Endothelial cell of umbilical vein (primary cell): ENCODE measurements around the gene AMDHD2. TPM values are rescaled to one million over a fixed set of nuclear protein-coding genes. Genes with fewer than 3 reads are reported as not detected.

Experiments
- BruUV-seq: library from RNA; stranded (reverse); fragments of 400-500 nt; replicated peaks from 2 replicates; lab custom pipeline; 2021; lab: Mats Ljungman, UMichigan
- CTCF ChIA-PET: fragments of 300-600, 350-600 bp; sonication (Branson Sonifier 250); formaldehyde crosslinking; loops from one replicate; lab custom pipeline; 2021; ENCODE audit warnings: antibody characterized with exemption, inconsistent platforms; lab: Charles Lee
- POLR2A ChIA-PET: fragments of 300-600, 350-600 bp; sonication (Branson Sonifier 250); formaldehyde crosslinking; loops from one replicate; lab custom pipeline; 2021; ENCODE audit warnings: antibody characterized with exemption, inconsistent platforms; lab: Charles Lee
- DNase-seq: peaks from one replicate; pipeline ENCODE4 v3.0.0-alpha.2; 2011; ENCODE audit warnings: low read depth, low spot score
- FAIRE-seq: peaks from 2 replicates; lab custom pipeline; 2011; peaks lifted over from hg19 to GRCh38; lab: Jason Lieb, UNC
- H2AFZ ChIP-seq: 2 replicates; pipeline ENCODE4 v1.6.0; 2012; ENCODE audit warnings: low read depth, low read length, control low read depth, inconsistent platforms
- H3K27ac ChIP-seq: 2 replicates; pipeline ENCODE4 v1.5.1; 2011; ENCODE audit warnings: low read depth, mild to moderate bottlenecking, control low read depth, low read length, moderate library complexity; ENCODE audit not compliant: insufficient read depth
- H3K27me3 ChIP-seq, 2 experiments: 2 replicates each; pipeline versions ENCODE4 v1.6.0 to v1.6.1; 2011; ENCODE audit warnings: low read length in 2 of 2, mixed read lengths in 1 of 2; ENCODE audit not compliant: control insufficient read depth in 2 of 2, insufficient read depth in 2 of 2
- H3K36me3 ChIP-seq, 2 experiments: 2 replicates in 1 of 2; 3 replicates in 1 of 2; pipeline ENCODE4 v1.5.1; 2011; ENCODE audit warnings: low read length in 2 of 2, mild to moderate bottlenecking in 1 of 2, moderate library complexity in 1 of 2; ENCODE audit not compliant: control insufficient read depth in 2 of 2, insufficient read depth in 2 of 2; ENCODE audit errors: extremely low read depth in 1 of 2
- H3K4me1 ChIP-seq: 3 replicates; pipeline ENCODE4 v1.5.1; 2011; ENCODE audit warnings: mild to moderate bottlenecking, low read length; ENCODE audit not compliant: control insufficient read depth, insufficient read depth; ENCODE audit errors: extremely low read depth
- H3K4me2 ChIP-seq: 2 replicates; pipeline ENCODE4 v1.6.1; 2011; ENCODE audit warnings: low read length, control low read depth, mixed read lengths; ENCODE audit not compliant: insufficient read depth
- H3K4me3 ChIP-seq, 3 experiments: fragments of 200-600 bp in 1 of 3; sonication (generic), shearing (Covaris generic) in 1 of 3; replicated peaks in 1 of 3; 2 replicates each; pipeline ENCODE4 v1.5.1; 2011 to 2016; ENCODE audit warnings: control low read depth in 3 of 3, low read length in 3 of 3, mild to moderate bottlenecking in 2 of 3, inconsistent platforms in 1 of 3, low read depth in 1 of 3, moderate library complexity in 1 of 3; ENCODE audit not compliant: insufficient read depth in 1 of 3
- H3K79me2 ChIP-seq: 2 replicates; pipeline ENCODE4 v1.6.0; 2012; ENCODE audit warnings: low read length, inconsistent platforms; ENCODE audit not compliant: control insufficient read depth, insufficient read depth
- H3K9ac ChIP-seq: replicated peaks from 2 replicates; pipeline ENCODE3; 2011; ENCODE audit warnings: low read length, control low read depth; ENCODE audit not compliant: insufficient read depth; ENCODE audit errors: extremely low read depth
- H3K9me1 ChIP-seq: replicated peaks from 3 replicates; pipeline ENCODE4 v1.6.0; 2011; ENCODE audit warnings: mild to moderate bottlenecking, low read length; ENCODE audit not compliant: control insufficient read depth, insufficient read depth; ENCODE audit errors: extremely low read depth
- H3K9me3 ChIP-seq: replicated peaks from 2 replicates; pipeline ENCODE4 v1.5.1; 2012; ENCODE audit warnings: low read length, inconsistent platforms; ENCODE audit not compliant: control insufficient read depth, insufficient read depth
- H4K20me1 ChIP-seq: replicated peaks from 2 replicates; pipeline ENCODE3; 2011; ENCODE audit warnings: mild to moderate bottlenecking, low read length; ENCODE audit not compliant: control insufficient read depth, insufficient read depth; ENCODE audit errors: extremely low read depth
- CTCF ChIP-seq, 2 donors: IDR thresholded peaks; 1 replicate in 1 of 2; 2 replicates in 1 of 2; pipeline ENCODE4 v1.5.1; 2011; ENCODE audit warnings: low read length in 2 of 2, mild to moderate bottlenecking in 2 of 2, moderate library complexity in 2 of 2, control low read depth in 1 of 2, inconsistent platforms in 1 of 2, low read depth in 1 of 2; ENCODE audit not compliant: insufficient read depth in 1 of 2; ENCODE audit errors: extremely low read depth in 1 of 2
- EZH2 ChIP-seq: IDR thresholded peaks from 2 replicates; pipeline ENCODE4 v1.6.1; 2012; ENCODE audit warnings: borderline replicate concordance, low read depth, mild to moderate bottlenecking, moderate library complexity, low read length, inconsistent platforms; ENCODE audit not compliant: severe bottlenecking
- FOS ChIP-seq: IDR thresholded peaks from 2 replicates; pipeline ENCODE4 v1.6.1; 2011; ENCODE audit warnings: mild to moderate bottlenecking, low read length, moderate library complexity, borderline replicate concordance; ENCODE audit not compliant: insufficient read depth
- GATA2 ChIP-seq: IDR thresholded peaks from 2 replicates; pipeline ENCODE4 v1.7.0; 2011; ENCODE audit warnings: low read depth, mild to moderate bottlenecking, moderate library complexity, mixed read lengths, low read length; ENCODE audit not compliant: insufficient read length, insufficient read depth
- JUN ChIP-seq: IDR thresholded peaks from 2 replicates; pipeline ENCODE4 v1.6.1; 2011; ENCODE audit warnings: borderline replicate concordance, low read depth; ENCODE audit not compliant: insufficient read length, insufficient read depth
- MYC ChIP-seq: IDR thresholded peaks from one replicate; pipeline ENCODE4 v1.6.1; 2011; ENCODE audit warnings: mild to moderate bottlenecking, low read depth, low read length
- POLR2A ChIP-seq: IDR thresholded peaks from 2 replicates; pipeline ENCODE4 v1.6.1; 2012; ENCODE audit warnings: low read depth, mild to moderate bottlenecking, control low read depth, low read length
- POLR2AphosphoS5 ChIP-seq: IDR thresholded peaks from 2 replicates; pipeline ENCODE4 v1.6.1; 2012; ENCODE audit warnings: low read depth, mild to moderate bottlenecking, control low read depth, low read length, moderate library complexity; ENCODE audit not compliant: insufficient read depth
- dilution Hi-C: fragments of 300-500 bp; cut with MboI; formaldehyde crosslinking; loops from one replicate; pipeline ENCODE4 v1.15.0; 2019; ENCODE audit warnings: low sequenced_read_pairs; ENCODE audit not compliant: extremely low pct_ligation_motif_present
- intact Hi-C: fragments of 100-400 bp; cut with micrococcal nuclease; formaldehyde crosslinking; loops from one replicate; pipeline ENCODE4 v1.10.0; 2022
- polyA plus RNA-seq, 4 experiments: library from polyadenylated mRNA; depleted of rRNA in 3 of 4; stranded (reverse) in 3 of 4; unstranded in 1 of 4; fragments of >200 nt; gene quantifications; 2 replicates each; pipeline versions ENCODE4 v1.2.1 to v1.2.3, GENCODE V29; 2011 to 2012; ENCODE audit warnings: missing spikeins in 1 of 4
- total RNA-seq: library from RNA; stranded (reverse); gene quantifications from 2 replicates; pipeline ENCODE4 v1.2.3, GENCODE V29; 2021
- TF ChIP-seq, protein P1 (sequence below): IDR thresholded peaks from 2 replicates; pipeline ENCODE4 v1.6.1; 2011; ENCODE audit not compliant: insufficient read depth, insufficient read length

AMDHD2 gene
- total and polyA plus RNA-seq, 2 donors (not counting 3 experiments of a cell fraction or from before 2014, with no cell fraction given): 39.4 to 59.5 TPM

GRCh38 chr16:2481676-2482075, 38.5 kb upstream of the AMDHD2 start:
- no peaks in the 10 kb centered on the region for H4K20me1 ChIP-seq
- H3K4me2 ChIP-seq: no peak overlapping the region
- no peaks in the 10 kb centered on the region for H3K9me3 ChIP-seq
- no peaks in the 10 kb centered on the region for H3K4me1 ChIP-seq
- H3K4me3 ChIP-seq: no peak overlapping the region
- intact Hi-C loops (no loop called here), dilution Hi-C loops (no loop called here)
- FAIRE-seq: no peak
- DNase-seq: no peak
- H3K27me3 ChIP-seq: no peaks in the 10 kb centered on the region
- no peak overlapping the region for H3K9ac ChIP-seq
- peaks cover 3% of the 10 kb centered on the region for H3K79me2 ChIP-seq
- BruUV-seq: no TSS peak
- POLR2A ChIA-PET: no interaction called here
- TF ChIP-seq CTCF (IDR thresholded peaks at IDR 0.05; ENCODE audit: extremely low read depth in 1 of 2, insufficient read depth in 1 of 2, low read depth in 1 of 2, low read length in 2 of 2) (no peak), MYC (no peak), GATA2 (no peak), POLR2A (no peak), FOS (no peak), EZH2 (no peak), POLR2AphosphoS5 (no peak), JUN (no peak)
- TF ChIP-seq, protein P1, sequence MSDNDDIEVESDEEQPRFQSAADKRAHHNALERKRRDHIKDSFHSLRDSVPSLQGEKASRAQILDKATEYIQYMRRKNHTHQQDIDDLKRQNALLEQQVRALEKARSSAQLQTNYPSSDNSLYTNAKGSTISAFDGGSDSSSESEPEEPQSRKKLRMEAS: no peak
- H2AFZ ChIP-seq: no peak overlapping the region
- H3K9me1 ChIP-seq: no peaks in the 10 kb centered on the region
- CTCF ChIA-PET: no interaction called here
- no peaks in the 10 kb centered on the region for H3K36me3 ChIP-seq
- H3K27ac ChIP-seq: no peak overlapping the region
